ENCODE measurements around the gene SEL1L3.

Gene SEL1L3

DNA sequence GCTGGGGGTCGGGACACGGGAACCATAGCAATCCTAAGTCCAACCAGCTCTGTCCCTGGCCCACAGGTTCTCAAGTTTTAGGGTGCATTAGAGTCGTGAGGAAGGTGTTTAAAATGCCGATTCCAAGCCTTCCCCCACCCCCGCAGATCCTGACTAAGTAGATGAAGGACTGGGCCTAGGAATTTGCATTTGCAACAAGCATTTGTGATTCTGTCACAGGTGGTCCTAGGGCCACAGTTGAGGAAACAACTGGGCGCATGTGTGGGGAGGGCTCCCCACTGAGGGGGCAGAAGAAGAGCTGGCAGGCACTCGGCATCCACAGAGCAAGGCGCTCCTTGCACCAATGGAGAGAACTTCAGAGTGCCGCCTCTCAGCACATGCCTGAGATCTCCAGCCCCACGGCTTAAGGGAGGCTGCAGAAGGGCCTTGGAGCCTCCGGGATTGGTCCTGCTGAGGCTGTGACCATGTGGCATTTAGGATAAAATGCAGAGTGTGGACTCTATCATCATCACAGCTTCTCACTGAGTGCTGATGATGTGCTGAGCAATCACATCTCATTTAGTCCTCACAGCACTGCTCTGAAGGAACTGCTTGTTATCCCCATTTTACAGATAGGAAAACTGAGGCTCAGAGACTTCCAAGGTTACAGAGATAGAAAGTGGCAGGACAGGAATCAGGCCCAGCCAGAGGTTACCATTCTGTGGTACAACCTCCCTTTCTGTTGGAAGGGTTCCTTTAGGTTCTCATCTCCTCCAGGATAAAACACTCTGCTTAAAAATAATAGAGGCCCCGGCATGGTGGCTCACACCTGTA lies 16.7 kb downstream of the SEL1L3 start:
- no peaks in the 10 kb centered on the region for H3K27me3 Mint-ChIP-seq
- no peak overlapping the region for H3K4me3 Mint-ChIP-seq
- peaks cover 81% of the 10 kb centered on the region for H3K4me1 Mint-ChIP-seq (ENCODE audit: low read depth)
- H3K27ac Mint-ChIP-seq: no peak overlapping the region
- H3K36me3 Mint-ChIP-seq (ENCODE audit: low read depth): peaks cover 25% of the 10 kb centered on the region
- H3K9me3 Mint-ChIP-seq: no peaks in the 10 kb centered on the region

DNA sequence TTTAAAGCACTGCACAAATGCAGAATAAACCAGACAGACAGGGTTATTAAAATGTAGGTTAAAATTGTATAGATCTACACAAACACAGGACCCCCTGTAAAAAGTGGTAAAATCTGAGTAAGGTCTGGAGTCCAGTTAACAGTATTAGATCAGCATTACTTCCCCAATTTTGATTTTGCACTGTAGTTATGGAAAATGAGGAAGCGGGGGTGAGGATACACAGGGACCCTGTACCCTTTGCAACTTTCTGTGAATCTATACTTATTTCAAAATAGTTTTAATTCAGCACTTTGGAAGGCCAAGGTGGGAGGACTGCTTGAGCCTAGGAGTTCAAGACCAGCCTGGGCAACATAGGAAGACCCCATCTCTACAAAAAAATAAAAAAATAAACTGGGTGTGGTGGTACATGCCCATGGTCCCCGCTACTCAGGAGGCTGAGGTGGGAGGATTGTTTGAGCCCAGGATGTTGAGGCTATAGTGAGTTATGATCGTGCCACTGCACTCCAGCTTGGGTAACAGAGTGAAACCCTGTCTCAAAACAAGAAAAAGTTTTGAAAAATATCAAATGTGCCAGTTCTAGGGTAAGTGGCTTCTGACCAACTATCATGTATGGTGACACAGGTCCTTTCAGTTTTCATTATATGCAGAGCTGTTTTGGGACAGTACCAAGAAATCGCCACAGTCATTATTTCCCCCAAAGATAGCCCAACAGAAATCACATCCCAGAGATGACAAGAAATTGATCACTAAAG lies 17.7 kb downstream of the SEL1L3 start:
- Mint-ChIP-seq H3K36me3 (ENCODE audit: low read depth) (peaks cover 25% of the 10 kb centered on the region), H3K4me1 (ENCODE audit: low read depth) (peaks cover 74% of the 10 kb centered on the region), H3K9me3 (no peaks in the 10 kb centered on the region), H3K4me3 (no peak overlapping the region), H3K27me3 (no peaks in the 10 kb centered on the region), H3K27ac (no peak overlapping the region)

DNA sequence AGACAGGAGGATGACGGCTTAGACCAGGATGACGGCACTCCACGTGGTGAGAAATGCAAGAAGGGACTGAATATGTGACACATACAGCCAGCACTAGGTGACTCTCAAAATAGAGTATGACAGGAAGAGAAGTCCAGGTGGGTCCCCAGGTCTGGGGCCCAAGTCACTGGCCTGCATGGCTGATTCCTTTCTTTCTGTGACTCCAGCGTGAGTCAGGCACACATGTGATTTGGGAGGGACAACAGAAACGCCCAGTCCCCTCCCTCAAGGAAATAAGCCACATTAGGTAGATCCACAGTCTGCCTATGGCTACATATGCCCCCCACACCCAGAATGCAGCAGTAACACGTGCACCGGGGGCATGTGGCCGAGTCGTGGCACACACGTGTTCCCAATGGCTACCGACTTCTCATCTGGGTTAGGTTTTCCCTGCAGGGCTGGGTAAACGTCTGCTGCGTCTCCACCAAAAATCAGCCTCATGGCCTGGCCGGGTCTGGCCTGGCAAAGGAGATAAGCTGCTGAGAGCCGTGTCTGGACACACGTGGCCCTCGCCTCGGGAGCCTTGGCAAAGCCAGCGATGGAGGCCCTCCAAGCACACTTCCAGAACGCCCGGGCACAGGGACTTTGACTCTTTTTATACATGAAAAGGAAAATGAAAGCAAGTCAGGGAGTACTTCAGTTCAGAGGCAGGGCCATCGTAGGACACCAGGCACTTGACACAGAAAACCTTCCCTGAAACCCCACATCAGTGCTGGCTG lies 19.3 kb downstream of the SEL1L3 start:
- Mint-ChIP-seq H3K27me3 (no peaks in the 10 kb centered on the region), H3K36me3 (ENCODE audit: low read depth) (peaks cover 24% of the 10 kb centered on the region), H3K27ac (peak overlapping the region; percentile 47), H3K4me3 (no peak overlapping the region), H3K4me1 (ENCODE audit: low read depth) (peaks cover 63% of the 10 kb centered on the region), H3K9me3 (no peaks in the 10 kb centered on the region)

DNA sequence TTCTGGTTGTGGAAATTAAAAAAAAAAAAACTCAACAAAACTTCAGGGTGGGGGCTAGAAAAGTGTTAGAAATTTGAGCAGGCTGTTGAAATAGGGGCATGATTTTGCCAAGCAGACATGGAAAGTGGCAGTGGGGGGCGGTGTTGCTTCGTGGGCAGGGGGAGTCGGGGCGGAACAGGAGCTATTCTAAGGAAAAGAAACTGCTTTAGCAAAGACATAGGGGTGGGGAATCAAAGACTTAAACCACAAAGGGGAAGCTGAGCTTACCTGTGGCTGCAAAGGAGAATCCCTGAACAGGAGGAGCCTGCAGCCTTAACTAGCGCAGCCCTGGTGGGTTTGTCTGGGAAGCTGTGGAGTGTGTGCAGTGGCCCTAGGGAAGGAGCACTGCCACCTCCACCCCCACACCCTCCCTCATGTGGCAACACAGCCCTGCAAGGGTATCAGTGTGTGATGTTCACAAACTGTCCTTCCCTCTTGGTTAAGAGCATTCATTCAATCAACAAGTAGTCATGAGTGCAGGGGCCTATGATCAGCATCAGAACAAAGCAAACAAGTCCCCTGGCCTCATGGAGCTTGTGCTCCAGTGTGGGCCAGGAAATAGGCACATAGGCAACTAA lies 20.5 kb downstream of the SEL1L3 start:
- peaks cover 21% of the 10 kb centered on the region for H3K36me3 Mint-ChIP-seq (ENCODE audit: low read depth)
- H3K27me3 Mint-ChIP-seq: no peaks in the 10 kb centered on the region
- peak overlapping the region; percentile 46 for H3K27ac Mint-ChIP-seq
- H3K9me3 Mint-ChIP-seq: no peaks in the 10 kb centered on the region
- H3K4me1 Mint-ChIP-seq (ENCODE audit: low read depth): peaks cover 53% of the 10 kb centered on the region
- no peak overlapping the region for H3K4me3 Mint-ChIP-seq

DNA sequence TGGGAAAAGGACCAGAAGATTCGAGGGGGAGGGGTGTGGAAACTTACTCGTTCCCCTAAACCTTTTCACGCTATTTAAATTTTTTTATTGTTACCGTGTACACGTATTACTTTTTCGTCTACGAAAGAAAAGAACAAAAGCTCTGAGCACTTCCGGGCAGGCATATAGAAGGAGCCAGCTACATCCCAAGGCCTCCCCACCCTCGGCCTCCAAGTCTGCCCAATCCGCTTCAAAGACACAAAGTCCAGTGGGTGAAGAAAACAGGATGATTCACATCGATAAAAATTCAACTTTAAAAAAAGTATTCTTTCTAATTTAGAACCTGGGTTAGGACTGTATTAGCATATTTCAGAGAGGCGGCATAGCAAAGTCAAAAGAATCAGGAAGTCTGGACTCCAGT lies 23.1 kb downstream of the SEL1L3 start:
- Mint-ChIP-seq H3K27ac (no peak overlapping the region), H3K9me3 (no peaks in the 10 kb centered on the region), H3K36me3 (ENCODE audit: low read depth) (peaks cover 26% of the 10 kb centered on the region), H3K27me3 (no peaks in the 10 kb centered on the region), H3K4me1 (ENCODE audit: low read depth) (peaks cover 37% of the 10 kb centered on the region), H3K4me3 (no peak overlapping the region)

DNA sequence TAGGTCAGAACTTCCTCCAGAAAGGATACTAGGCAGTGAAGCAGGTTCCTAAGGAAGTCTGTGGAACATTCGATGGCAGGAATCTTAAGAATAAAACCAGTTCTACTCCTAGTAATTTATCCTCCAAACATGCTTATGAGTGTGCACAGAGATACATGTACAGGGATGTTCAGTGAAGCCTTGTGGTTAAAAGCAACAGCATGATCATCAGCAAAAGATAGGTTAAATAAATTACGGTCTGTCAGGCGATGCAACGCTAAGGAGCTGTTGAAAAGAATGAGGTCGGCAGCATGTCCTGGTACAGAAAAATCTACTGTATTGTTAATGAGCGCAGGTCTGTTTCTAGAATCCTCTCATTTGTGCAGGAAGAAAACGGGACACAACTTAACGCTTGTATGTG lies 23.6 kb downstream of the SEL1L3 start:
- no peaks in the 10 kb centered on the region for H3K9me3 Mint-ChIP-seq
- peaks cover 32% of the 10 kb centered on the region for H3K4me1 Mint-ChIP-seq (ENCODE audit: low read depth)
- H3K27ac Mint-ChIP-seq: no peak overlapping the region
- H3K27me3 Mint-ChIP-seq: no peaks in the 10 kb centered on the region
- H3K36me3 Mint-ChIP-seq (ENCODE audit: low read depth): peaks cover 28% of the 10 kb centered on the region
- H3K4me3 Mint-ChIP-seq: no peak overlapping the region

DNA sequence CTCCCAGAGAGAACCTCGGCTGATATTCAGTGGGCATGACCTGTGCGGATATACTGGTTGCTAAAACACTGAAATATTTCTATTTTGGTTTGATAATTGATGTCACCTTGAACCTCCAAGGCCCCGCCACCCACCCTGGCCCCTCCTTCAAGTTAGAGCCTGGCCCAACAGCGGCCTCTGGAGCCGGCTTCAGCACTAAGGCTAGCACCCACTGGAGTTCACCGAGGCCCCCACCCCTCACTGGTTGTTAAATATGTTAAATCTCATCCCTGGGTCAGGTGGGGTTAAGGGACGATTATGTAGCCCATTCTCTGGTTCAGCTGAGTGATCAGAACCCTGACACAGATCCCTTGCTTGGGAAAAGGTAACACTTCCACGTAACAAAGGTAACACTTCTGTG lies 24.3 kb downstream of the SEL1L3 start:
- Mint-ChIP-seq H3K36me3 (ENCODE audit: low read depth) (peaks cover 29% of the 10 kb centered on the region), H3K27me3 (no peaks in the 10 kb centered on the region), H3K27ac (no peak overlapping the region), H3K9me3 (no peaks in the 10 kb centered on the region), H3K4me3 (no peak overlapping the region), H3K4me1 (ENCODE audit: low read depth) (peaks cover 25% of the 10 kb centered on the region)

DNA sequence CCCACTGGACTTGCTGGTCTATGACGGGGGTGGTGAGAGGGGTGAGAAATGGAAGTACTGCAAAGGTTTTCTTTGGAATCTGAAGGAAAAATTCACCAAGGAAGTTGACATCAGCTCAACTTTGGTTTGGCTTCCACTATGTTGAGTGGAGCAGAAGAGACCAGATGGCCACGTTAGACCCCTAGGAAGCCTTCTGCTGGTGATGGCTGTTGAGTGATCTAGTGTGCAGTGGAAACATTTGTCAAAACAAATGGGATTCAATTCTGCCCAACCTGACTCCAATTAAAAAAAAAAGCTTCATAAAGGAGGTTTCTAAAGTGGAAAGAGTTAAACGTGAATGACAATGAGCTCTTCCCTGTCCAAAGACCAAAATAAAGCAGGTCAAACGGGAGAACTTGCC lies 25.7 kb downstream of the SEL1L3 start:
- Mint-ChIP-seq H3K27ac (no peak overlapping the region), H3K4me3 (no peak overlapping the region), H3K27me3 (no peaks in the 10 kb centered on the region), H3K4me1 (ENCODE audit: low read depth) (peaks cover 11% of the 10 kb centered on the region), H3K9me3 (no peaks in the 10 kb centered on the region), H3K36me3 (ENCODE audit: low read depth) (peaks cover 40% of the 10 kb centered on the region)

DNA sequence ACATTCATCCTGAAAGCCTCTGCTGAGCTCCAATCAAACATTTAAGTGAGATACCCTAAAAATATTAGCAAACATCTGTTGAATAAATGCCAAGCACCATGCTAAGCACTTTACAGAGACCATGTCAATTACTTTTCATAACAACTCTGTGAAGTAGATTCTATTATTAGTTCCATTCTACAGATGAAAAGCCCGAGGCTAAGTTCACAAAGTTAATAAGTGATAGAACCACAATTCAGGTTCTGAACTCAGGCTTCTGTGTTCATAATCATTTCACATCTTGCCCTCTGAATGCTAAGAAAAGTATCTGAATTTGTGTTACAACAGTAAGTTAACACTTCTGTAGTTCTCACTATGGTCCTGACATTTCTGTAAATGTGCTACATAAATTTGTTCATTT lies 27.4 kb downstream of the SEL1L3 start:
- Mint-ChIP-seq H3K36me3 (ENCODE audit: low read depth) (peaks cover 52% of the 10 kb centered on the region), H3K4me1 (ENCODE audit: low read depth) (peaks cover 3% of the 10 kb centered on the region), H3K4me3 (no peak overlapping the region), H3K27ac (no peak overlapping the region), H3K9me3 (no peaks in the 10 kb centered on the region), H3K27me3 (no peaks in the 10 kb centered on the region)

DNA sequence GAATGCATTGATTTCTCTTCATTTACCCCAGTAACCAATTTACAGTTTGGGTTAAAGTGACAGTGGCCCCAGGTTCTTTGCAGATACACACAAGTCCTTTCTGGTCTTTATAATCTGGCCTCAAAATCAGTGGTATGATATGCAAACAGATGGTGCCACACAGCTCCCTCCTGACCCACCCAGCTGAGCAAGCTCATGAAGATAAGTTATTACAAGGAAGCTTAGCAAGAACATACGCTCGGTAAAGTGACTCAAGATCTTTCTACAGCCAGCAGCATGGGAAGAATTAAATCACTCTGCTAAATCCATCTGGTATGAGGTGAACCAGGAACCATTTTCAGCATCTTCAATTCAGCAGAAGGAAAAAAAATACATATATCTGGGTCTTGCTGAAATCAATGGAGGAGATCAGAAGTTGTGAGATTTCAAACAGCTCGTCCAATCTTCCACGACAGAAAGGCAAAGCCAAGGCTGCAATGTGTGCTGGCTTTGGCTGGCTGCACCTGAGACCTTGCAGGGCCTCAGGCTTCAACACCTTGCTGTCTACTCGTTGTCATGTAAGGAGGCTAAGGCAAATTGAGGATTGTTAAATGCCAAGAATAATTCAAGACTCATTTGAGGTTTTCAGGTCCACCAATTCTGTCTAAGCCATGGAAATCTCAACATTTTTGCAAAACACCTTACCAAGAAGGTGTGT lies 28.2 kb downstream of the SEL1L3 start:
- H3K4me3 Mint-ChIP-seq: no peak overlapping the region
- peaks cover 3% of the 10 kb centered on the region for H3K4me1 Mint-ChIP-seq (ENCODE audit: low read depth)
- no peak overlapping the region for H3K27ac Mint-ChIP-seq
- H3K36me3 Mint-ChIP-seq (ENCODE audit: low read depth): peaks cover 57% of the 10 kb centered on the region
- H3K9me3 Mint-ChIP-seq: no peaks in the 10 kb centered on the region
- no peaks in the 10 kb centered on the region for H3K27me3 Mint-ChIP-seq

DNA sequence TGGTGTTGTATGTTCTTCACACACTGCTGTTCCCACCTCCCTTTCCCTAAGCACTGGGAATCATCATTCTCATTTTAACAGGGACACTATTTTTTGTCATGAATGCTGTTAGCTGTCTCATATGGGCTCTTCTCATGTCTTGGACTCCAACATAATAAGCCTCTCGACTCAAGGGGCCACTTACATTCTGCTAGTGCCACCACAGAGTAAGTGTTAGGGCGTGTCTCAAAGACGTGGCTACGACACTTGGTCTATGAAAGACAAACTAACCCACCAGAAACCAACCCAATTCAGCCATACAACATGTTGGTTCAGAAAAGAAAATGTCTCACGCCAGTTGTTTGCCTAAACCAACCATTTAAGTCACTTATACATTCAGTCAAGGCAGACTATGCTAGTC lies 32.2 kb downstream of the SEL1L3 start:
- H3K9me3 Mint-ChIP-seq: no peaks in the 10 kb centered on the region
- no peak overlapping the region for H3K27ac Mint-ChIP-seq
- peaks cover under 1% of the 10 kb centered on the region for H3K4me1 Mint-ChIP-seq (ENCODE audit: low read depth)
- peaks cover 61% of the 10 kb centered on the region for H3K36me3 Mint-ChIP-seq (ENCODE audit: low read depth)
- no peaks in the 10 kb centered on the region for H3K27me3 Mint-ChIP-seq
- H3K4me3 Mint-ChIP-seq: no peak overlapping the region

DNA sequence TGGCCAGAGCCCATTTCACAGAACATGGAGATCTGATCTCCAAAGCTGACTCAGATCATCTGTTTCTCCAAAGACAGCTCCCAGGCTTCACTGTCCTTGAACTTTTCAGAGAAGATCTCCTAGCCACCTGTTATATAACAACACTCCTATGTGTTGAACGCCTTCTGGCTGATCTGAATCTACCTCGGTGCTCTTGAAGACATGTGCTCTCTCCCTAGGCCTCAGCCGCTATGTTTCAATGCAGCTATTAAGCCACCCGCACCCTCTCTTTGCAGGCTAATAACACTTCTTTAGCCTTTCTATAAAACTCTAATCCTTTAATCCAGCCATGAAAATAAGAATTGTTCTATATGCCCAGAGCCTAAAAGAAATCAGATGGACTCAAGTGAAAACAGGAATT lies 34.9 kb downstream of the SEL1L3 start:
- Mint-ChIP-seq H3K27me3 (no peaks in the 10 kb centered on the region), H3K4me1 (ENCODE audit: low read depth) (no peaks in the 10 kb centered on the region), H3K36me3 (ENCODE audit: low read depth) (peaks cover 44% of the 10 kb centered on the region), H3K4me3 (no peak overlapping the region), H3K9me3 (no peaks in the 10 kb centered on the region), H3K27ac (no peak overlapping the region)

DNA sequence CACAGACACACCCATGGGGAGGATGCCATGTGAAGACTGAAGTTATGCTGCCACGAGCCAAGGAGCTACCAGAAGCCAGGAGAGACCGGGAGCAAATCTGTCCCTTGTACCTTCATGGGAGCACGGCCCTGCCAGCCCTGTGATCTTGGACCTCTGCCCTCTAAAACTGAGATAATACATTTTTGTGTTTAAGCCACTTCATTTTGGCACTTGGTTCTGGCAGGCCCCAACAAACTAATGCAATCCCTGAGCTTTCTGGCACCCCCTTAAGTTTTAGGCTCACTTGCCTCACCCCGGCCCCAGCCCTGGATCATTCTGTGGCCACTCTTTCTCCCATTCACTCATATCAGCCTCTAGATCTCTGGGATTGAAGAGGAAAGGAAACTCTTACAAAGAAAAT lies 35.4 kb downstream of the SEL1L3 start:
- H3K36me3 Mint-ChIP-seq (ENCODE audit: low read depth): peaks cover 44% of the 10 kb centered on the region

DNA sequence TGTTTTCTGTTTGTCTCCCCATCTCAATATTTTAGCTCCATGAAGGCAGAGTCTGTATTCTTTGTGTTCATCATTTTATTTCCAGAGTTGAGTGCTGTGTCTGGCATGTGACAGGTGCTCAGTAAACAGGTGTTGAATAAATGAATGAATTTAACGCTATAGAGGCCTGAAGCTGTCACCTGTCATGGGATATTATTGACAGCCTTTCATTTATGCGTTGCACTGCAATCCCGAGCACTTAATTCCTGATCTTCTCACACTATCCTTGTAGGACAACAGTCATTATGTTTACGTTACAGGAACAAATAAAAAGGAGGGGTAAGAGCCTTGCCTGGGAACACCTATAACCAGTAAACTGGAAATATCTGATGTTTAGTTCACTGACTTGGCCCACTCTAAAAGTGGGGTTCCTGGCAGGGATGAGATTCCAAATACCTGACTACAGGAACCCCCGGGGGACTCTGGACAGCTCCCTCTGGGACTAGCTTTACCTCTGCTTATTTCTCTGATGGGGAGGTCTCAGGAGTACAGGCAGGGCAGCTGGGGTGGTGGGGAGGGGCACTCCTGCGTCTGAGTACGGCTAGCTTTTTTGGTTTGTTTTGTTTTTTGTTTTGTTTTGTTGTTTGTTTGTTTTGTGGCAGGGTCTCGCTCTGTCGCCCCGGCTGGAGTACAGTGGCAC lies 36.6 kb downstream of the SEL1L3 start:
- no peak overlapping the region for H3K27ac Mint-ChIP-seq
- H3K9me3 Mint-ChIP-seq: no peaks in the 10 kb centered on the region
- peaks cover 44% of the 10 kb centered on the region for H3K36me3 Mint-ChIP-seq (ENCODE audit: low read depth)
- H3K4me3 Mint-ChIP-seq: no peak overlapping the region
- H3K27me3 Mint-ChIP-seq: no peaks in the 10 kb centered on the region
- H3K4me1 Mint-ChIP-seq (ENCODE audit: low read depth): no peaks in the 10 kb centered on the region

More for the DNA sequence above, 35.4 kb downstream of the SEL1L3 start:
- H3K9me3 Mint-ChIP-seq: no peaks in the 10 kb centered on the region
- no peaks in the 10 kb centered on the region for H3K27me3 Mint-ChIP-seq
- H3K27ac Mint-ChIP-seq: no peak overlapping the region
- no peaks in the 10 kb centered on the region for H3K4me1 Mint-ChIP-seq (ENCODE audit: low read depth)
- no peak overlapping the region for H3K4me3 Mint-ChIP-seq

All from stimulated activated naive CD8-positive, alpha-beta T cell treated with anti-CD3 and anti-CD28 coated beads, Interleukin-15, Interleukin-2, amounts not matched to agents 100 ng/mL and 50 ng/mL, for 24 hours (primary cell).